GM21619 (cell line): ENCODE results near the gene DHDDS.
"Not testable (repeated sequence)": the region's sequence is repeated elsewhere in the genome, so short reads cannot be mapped to it uniquely, and the experiment has no call there.

Experiments used
- ATAC-seq: cut with Tn5 transposase; IDR thresholded peaks from one replicate; pipeline ENCODE4 v1.9.1; 2021; ENCODE audit not compliant: unreplicated experiment

Gene DHDDS

GRCh38 chr1:26431979-26432695 is at the start of gene DHDDS:
DHDDS (plus strand) TSS chr1:26432321; CDS start chr1:26432946, 625 bp downstream.
- peak; percentile 92 for ATAC-seq

GRCh38 chr1:26384076-26384475 is 48.0 kb upstream of the DHDDS start:
- ATAC-seq, result no peak

GRCh38 chr1:26385063-26385462 is 47.1 kb upstream of the DHDDS start:
- ATAC-seq, result not testable (repeated sequence)

DNA sequence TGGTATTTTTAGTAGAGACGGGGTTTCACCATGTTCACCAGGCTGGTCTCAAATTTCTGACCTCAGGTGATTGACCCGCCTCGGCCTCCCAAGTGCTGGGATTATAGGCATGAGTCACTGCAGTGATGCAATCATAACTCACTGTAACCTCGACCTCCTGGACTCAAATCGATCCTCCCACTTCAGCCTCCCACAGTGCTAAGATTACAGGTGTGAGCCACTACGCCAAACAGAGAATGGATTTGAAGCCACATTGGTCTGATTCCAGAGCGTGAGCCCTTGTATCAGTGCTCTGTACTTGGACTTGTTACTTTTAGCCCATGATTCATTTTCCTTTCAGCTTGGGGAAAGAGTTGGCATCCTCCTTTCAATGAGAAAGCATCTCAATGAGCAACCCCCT is 44.7 kb upstream of the DHDDS start:
- ATAC-seq, result no peak

- ATAC-seq, result no peak
These were observed 43.2 kb upstream of the DHDDS start for GRCh38 chr1:26388791-26389445.

- ATAC-seq, result no peak
These were observed 42.4 kb upstream of the DHDDS start for GRCh38 chr1:26389604-26390247.

DNA sequence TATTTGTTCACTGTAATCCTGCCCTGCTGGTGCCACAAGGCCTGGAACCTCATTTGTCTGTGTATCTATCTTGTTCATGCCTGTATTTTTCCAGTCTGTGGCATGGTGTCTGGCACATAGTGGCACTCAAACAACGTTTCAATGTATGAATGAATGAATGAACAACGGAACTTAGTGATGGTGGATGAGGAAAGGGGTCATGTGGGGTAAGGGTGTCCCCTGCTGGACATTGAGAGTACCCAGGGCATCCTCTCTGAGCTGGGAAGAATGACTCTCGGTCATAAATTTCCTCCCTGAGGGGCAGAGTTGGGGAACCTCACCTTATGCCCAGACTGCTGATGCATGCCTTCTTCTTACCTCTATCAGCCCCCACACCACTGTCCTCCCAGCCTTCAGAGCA is 40.7 kb upstream of the DHDDS start:
- no peak for ATAC-seq

- no peak for ATAC-seq
These were observed 36.4 kb upstream of the DHDDS start for GRCh38 chr1:26395754-26396153.

GRCh38 chr1:26399034-26399433 is 33.1 kb upstream of the DHDDS start:
- no peak for ATAC-seq

DNA sequence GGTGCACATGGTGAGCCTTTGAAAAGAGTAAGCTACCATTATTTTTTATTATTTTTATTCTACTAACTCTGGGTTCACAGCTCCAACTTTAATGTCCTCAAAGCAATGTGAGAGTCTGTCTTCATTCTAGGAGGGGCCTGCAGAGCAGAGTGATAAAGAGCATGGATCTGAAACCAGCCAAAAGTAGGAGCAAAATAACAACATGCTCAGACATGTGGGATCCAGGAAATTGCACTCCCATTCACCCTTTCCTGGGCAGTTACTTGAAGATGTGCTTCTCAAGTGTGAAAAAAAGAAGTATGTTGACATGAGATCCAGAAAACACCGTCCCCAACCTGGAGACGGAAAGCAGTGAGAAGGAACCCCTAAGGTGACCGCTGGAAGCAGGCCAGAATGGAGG is 30.2 kb upstream of the DHDDS start:
- ATAC-seq, result no peak

DNA sequence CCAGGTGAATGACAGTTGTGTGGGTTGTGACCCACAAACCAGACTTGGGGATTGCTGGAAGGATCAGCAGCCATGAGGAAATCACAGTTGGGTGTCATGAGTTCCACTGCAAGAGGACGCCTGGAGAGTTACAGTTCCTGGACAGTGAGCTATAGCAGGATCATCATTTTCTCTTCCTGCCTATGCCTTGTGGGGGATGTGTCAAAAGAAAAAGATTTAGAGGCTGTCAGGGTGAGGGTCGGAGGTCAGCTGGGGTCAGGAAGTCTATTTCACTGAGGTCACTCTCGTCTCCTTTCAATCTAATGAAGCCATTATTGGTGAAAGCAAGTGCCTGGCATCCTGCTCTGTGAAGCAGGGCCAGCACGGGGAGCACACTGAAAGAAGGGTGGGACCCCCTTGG is 28.5 kb upstream of the DHDDS start:
- ATAC-seq, result no peak

- no peak for ATAC-seq
These were observed 27.5 kb upstream of the DHDDS start for GRCh38 chr1:26404641-26405040.

GRCh38 chr1:26405281-26405915 is 26.7 kb upstream of the DHDDS start:
- no peak for ATAC-seq

DNA sequence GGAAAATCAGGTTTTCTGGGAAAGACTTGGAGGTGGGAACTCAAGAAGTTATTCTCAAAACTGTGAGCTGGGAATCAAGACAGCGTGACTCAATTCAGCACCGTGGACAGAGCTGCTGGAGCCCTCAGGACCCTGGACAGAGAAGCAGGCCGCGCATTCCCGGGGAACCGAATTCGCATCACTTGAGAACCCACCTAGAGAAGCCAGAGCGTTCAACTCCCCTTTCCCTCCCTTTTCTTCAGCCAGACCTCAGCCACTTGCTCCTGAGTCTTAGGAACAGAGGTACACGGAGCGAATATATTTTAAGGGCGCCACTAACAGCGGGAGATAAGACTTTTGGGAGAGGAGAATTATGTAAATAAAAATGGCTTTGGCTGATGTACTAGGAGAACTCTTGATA is 23.5 kb upstream of the DHDDS start:
- no peak for ATAC-seq

GRCh38 chr1:26409191-26409807 is 22.8 kb upstream of the DHDDS start:
- ATAC-seq, result no peak

- ATAC-seq, result no peak
These were observed 21.2 kb upstream of the DHDDS start, which contains the start of gene LIN28A for GRCh38 chr1:26410706-26411623. LIN28A (plus strand) TSS chr1:26410817; CDS start chr1:26410892, 75 bp downstream.

DNA sequence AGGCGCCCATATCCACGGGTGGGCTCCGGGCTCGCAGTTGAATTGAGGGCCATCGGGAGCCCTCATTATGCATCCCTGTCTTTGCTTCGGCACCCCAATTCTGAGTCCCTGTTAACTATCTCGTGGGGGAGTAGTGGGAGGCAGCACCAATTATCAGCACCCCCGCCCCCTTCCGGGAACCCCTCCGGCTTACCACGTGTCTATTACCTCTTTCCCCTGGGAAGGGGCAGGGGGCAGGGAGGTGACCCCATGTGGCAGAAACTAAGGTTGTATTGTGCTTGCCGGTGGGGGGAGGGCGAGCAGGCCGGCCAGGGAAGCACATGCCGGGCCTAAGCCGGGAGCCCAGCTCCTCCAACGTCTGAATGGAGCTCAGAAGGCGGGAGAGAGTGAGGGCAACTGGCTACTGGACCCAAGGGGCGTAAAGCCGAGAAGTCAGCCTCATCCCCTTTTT is 20.5 kb upstream of the DHDDS start:
- no peak for ATAC-seq

DNA sequence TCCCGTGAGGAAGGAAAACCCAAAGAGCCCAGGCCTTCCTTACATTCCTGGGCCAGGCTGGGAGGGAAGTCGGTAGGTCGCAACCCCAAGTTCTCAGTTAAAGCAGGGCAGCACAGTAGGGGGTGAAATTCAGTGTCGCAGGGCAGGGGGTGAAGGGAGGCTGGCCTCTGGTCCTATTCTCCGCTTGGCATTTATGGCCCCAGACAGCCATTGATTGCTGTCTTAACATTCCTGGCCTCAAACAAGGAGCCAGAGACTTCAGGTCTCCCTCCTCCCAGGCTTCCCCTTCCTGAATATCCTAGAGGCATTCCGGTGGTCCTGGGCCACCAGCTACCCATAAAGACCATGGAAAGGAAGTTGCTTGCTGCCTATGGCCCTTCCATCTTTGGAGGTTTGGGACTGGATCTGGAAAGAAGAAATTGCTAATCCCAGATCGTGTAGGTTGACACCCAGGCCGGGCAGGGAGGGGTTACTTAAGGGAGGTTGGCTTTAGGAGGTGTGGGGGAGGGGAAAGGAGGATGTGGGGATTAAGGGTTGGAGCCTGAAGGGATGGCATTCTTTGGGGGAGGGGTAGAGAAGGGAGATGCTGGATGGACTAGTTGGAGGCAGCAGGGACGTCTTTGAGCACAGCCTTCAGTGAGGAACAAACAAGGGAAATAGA is 19.8 kb upstream of the DHDDS start:
- no peak for ATAC-seq

DNA sequence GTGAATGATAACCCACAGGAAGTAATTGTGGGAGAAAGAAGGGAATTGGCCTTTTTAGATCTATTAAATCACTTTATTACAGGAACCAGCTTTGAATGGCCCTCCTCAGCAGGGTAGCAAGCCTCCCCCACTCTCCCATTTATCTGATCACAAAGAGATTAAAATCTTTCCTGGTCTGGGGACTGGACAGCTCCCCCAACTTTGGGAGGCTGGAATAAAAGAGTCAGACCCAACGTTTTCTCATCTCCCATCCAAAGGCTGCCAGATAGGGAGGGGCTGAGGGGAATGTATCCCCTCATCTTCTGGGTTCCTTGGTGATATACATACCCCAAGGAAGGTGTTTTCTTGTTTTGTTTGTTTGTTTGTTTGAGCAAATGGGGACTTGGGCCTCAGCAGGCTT is 19.1 kb upstream of the DHDDS start:
- no peak for ATAC-seq
